Measurements from ENCODE around the gene VPS29.

The VPS29 gene

GRCh38 chr12:110444455-110444854 lies 57.5 kb downstream of the VPS29 start:
- no peak for DNase-seq

Measured in activated CD4-positive, alpha-beta T cell treated with anti-CD3 and anti-CD28 coated beads, Interleukin-2, amount 50 U/mL, for 48 hours (primary cell).